Measurements from ENCODE around the gene ENDOD1.
"Not testable (repeated sequence)": the region's sequence is repeated elsewhere in the genome, so short reads cannot be mapped to it uniquely, and the experiment has no call there.

The ENDOD1 gene

GRCh38 chr11:95089620-95090542 is at the start of gene ENDOD1:
Gene ENDOD1, plus strand, starts transcription at chr11:95089846. Its CDS starts 82 bp downstream, at chr11:95089928.
- TF ChIP-seq POLR2AphosphoS5 (IDR thresholded peaks at IDR 0.05; ENCODE audit: borderline replicate concordance, low read depth, low read length) (no peak), FOXP2 (optimal IDR thresholded peaks at IDR 0.05; ENCODE audit: control extremely low read depth, extremely low read length, insufficient read depth) (no peak), EZH2 (IDR thresholded peaks at IDR 0.05) (no peak)
- no peaks in the 10 kb centered on the region for H3K36me3 ChIP-seq (ENCODE audit: insufficient read depth, low read length)
- H3K9me3 ChIP-seq (ENCODE audit: low read depth, low read length): no peaks in the 10 kb centered on the region
- H3K9ac ChIP-seq (ENCODE audit: insufficient read length): no peak within 1 kb of the TSS
- no peak for DNase-seq (ENCODE audit: low read depth, low spot score)
- H3K4me3 ChIP-seq: peak within 1 kb of the TSS; percentile 88
- H3K27ac ChIP-seq: no peak within 1 kb of the TSS

DNA sequence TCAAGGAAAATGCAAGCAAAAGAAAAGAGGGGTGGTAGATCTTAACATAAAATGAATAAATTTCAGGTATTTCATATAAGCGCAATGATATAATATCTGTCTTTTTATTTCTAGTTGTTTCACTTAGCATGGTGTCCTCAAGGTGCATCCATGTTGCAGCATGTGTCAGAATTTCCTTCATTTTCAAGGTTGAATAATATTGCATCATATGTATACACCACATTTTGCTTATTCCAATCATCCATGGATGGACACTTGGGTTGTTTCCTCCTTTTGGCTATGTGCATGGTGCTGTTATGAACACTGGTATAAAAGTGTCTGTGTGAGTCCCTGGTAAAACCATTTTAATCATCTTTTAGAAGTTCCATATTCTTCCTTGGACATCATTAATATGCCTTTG is 47.4 kb upstream of the ENDOD1 start:
- DNase-seq (ENCODE audit: low read depth, low spot score): no peak
- Histone ChIP-seq H3K4me3 (no peak overlapping the region), H3K9me3 (ENCODE audit: low read depth, low read length) (no peaks in the 10 kb centered on the region), H3K9ac (ENCODE audit: insufficient read length) (no peak overlapping the region), H3K36me3 (ENCODE audit: insufficient read depth, low read length) (no peaks in the 10 kb centered on the region), H3K27ac (no peak overlapping the region)
- no peak for TF ChIP-seq FOXP2 (optimal IDR thresholded peaks at IDR 0.05; ENCODE audit: control extremely low read depth, extremely low read length, insufficient read depth)
- no peak for TF ChIP-seq POLR2AphosphoS5 (IDR thresholded peaks at IDR 0.05; ENCODE audit: borderline replicate concordance, low read depth, low read length)
- TF ChIP-seq EZH2 (IDR thresholded peaks at IDR 0.05): no peak

DNA sequence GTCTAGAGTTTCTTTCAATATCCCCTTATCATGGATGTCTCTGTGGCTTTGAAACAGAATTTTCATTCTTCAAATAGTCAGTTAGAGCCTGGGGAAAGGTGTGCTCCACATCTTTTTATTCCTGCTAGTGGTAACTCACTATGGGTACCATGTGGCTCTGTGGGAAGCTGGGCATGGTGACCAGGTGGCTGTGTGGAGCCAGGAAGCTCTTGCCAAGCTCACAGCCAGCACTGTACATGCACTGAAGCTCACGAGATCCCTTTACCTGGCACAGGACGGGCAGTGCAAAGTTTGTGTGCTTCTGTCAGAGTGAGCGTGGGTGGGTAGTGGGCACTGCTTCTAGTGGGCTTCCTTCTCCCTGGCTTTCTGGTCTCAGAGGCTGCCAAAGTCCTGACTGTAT is 46.7 kb upstream of the ENDOD1 start:
- Histone ChIP-seq H3K4me3 (no peak overlapping the region), H3K9me3 (ENCODE audit: low read depth, low read length) (no peaks in the 10 kb centered on the region), H3K27ac (no peak overlapping the region), H3K9ac (ENCODE audit: insufficient read length) (no peak overlapping the region), H3K36me3 (ENCODE audit: insufficient read depth, low read length) (no peaks in the 10 kb centered on the region)
- DNase-seq (ENCODE audit: low read depth, low spot score): no peak
- TF ChIP-seq POLR2AphosphoS5 (IDR thresholded peaks at IDR 0.05; ENCODE audit: borderline replicate concordance, low read depth, low read length) (no peak), EZH2 (IDR thresholded peaks at IDR 0.05) (no peak), FOXP2 (optimal IDR thresholded peaks at IDR 0.05; ENCODE audit: control extremely low read depth, extremely low read length, insufficient read depth) (no peak)

DNA sequence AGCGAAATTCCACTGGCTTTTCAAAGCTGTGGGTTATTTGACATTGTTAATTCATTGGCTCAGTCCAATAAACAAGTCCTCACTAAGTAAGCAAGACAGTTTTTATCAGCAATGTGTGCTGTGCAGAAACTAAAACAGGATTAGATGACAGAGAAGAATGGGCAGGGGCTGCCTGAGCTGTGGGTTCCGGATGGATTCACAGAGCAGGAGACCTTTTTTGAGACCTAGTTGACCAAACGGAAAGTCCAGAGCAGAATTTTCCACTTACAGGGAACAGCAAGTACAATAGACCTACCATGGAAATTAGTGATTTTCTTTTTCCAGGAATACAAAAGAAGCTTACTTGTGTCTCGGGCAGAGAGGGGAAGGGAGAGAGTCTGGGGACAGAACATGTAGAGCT is 45.6 kb upstream of the ENDOD1 start:
- no peak overlapping the region for H3K9ac ChIP-seq (ENCODE audit: insufficient read length)
- H3K4me3 ChIP-seq: no peak overlapping the region
- no peak for TF ChIP-seq FOXP2 (optimal IDR thresholded peaks at IDR 0.05; ENCODE audit: control extremely low read depth, extremely low read length, insufficient read depth)
- TF ChIP-seq EZH2 (IDR thresholded peaks at IDR 0.05): no peak
- TF ChIP-seq POLR2AphosphoS5 (IDR thresholded peaks at IDR 0.05; ENCODE audit: borderline replicate concordance, low read depth, low read length): no peak
- no peak overlapping the region for H3K27ac ChIP-seq
- H3K9me3 ChIP-seq (ENCODE audit: low read depth, low read length): no peaks in the 10 kb centered on the region
- DNase-seq (ENCODE audit: low read depth, low spot score): no peak
- no peaks in the 10 kb centered on the region for H3K36me3 ChIP-seq (ENCODE audit: insufficient read depth, low read length)

DNA sequence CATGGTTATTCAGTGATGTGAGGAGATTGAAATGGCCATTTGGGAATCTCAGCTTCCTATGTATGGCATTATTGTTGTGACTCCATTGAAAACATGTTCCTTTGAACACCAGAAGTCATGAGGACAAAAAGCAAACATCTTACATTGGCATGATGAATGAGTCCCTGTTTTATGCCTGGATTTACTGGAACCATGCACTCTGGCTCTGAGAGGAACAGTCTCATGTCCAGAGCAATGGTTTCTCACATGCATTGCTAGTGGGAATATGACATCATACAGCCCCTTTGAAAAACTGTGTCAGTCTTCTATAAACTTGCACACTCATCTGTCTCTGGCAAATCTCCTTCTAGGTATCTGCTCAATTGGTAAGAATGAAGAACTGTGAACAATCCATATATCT is 43.8 kb upstream of the ENDOD1 start:
- Histone ChIP-seq H3K4me3 (no peak overlapping the region), H3K27ac (no peak overlapping the region), H3K9ac (ENCODE audit: insufficient read length) (no peak overlapping the region), H3K36me3 (ENCODE audit: insufficient read depth, low read length) (no peaks in the 10 kb centered on the region), H3K9me3 (ENCODE audit: low read depth, low read length) (no peaks in the 10 kb centered on the region)
- DNase-seq (ENCODE audit: low read depth, low spot score): no peak
- no peak for TF ChIP-seq POLR2AphosphoS5 (IDR thresholded peaks at IDR 0.05; ENCODE audit: borderline replicate concordance, low read depth, low read length)
- no peak for TF ChIP-seq FOXP2 (optimal IDR thresholded peaks at IDR 0.05; ENCODE audit: control extremely low read depth, extremely low read length, insufficient read depth)
- TF ChIP-seq EZH2 (IDR thresholded peaks at IDR 0.05): no peak

- H3K36me3 ChIP-seq (ENCODE audit: insufficient read depth, low read length); H3K27ac ChIP-seq; H3K9ac ChIP-seq (ENCODE audit: insufficient read length); DNase-seq (ENCODE audit: low read depth, low spot score); H3K4me3 ChIP-seq; H3K9me3 ChIP-seq (ENCODE audit: low read depth, low read length): not testable (repeated sequence)
These were observed 40.5 kb upstream of the ENDOD1 start, which contains the start of gene KDM4F for GRCh38 chr11:95049122-95049521. Gene KDM4F, plus strand, starts transcription at chr11:95049422.

GRCh38 chr11:95050595-95051202 is 38.9 kb upstream of the ENDOD1 start:
- no peak for DNase-seq (ENCODE audit: low read depth, low spot score)
- Histone ChIP-seq H3K36me3 (ENCODE audit: insufficient read depth, low read length) (no peaks in the 10 kb centered on the region), H3K9ac (ENCODE audit: insufficient read length) (no peak overlapping the region), H3K4me3 (no peak overlapping the region), H3K27ac (no peak overlapping the region), H3K9me3 (ENCODE audit: low read depth, low read length) (no peaks in the 10 kb centered on the region)
- TF ChIP-seq POLR2AphosphoS5 (IDR thresholded peaks at IDR 0.05; ENCODE audit: borderline replicate concordance, low read depth, low read length) (no peak), EZH2 (IDR thresholded peaks at IDR 0.05) (no peak), FOXP2 (optimal IDR thresholded peaks at IDR 0.05; ENCODE audit: control extremely low read depth, extremely low read length, insufficient read depth) (no peak)

GRCh38 chr11:95054356-95054755 is 35.3 kb upstream of the ENDOD1 start:
- Histone ChIP-seq H3K36me3 (ENCODE audit: insufficient read depth, low read length) (no peaks in the 10 kb centered on the region), H3K9ac (ENCODE audit: insufficient read length) (no peak overlapping the region), H3K9me3 (ENCODE audit: low read depth, low read length) (no peaks in the 10 kb centered on the region), H3K4me3 (no peak overlapping the region), H3K27ac (no peak overlapping the region)
- TF ChIP-seq EZH2 (IDR thresholded peaks at IDR 0.05): no peak
- TF ChIP-seq FOXP2 (optimal IDR thresholded peaks at IDR 0.05; ENCODE audit: control extremely low read depth, extremely low read length, insufficient read depth): no peak
- no peak for TF ChIP-seq POLR2AphosphoS5 (IDR thresholded peaks at IDR 0.05; ENCODE audit: borderline replicate concordance, low read depth, low read length)
- no peak for DNase-seq (ENCODE audit: low read depth, low spot score)
